ENCODE measurements around the gene ARL16. TPM values are rescaled to one million over a fixed set of nuclear protein-coding genes. Genes with fewer than 3 reads are reported as not detected.

The ARL16 gene
- total RNA-seq, 1 experiment from 2014 or later: 46.7 TPM

DNA sequence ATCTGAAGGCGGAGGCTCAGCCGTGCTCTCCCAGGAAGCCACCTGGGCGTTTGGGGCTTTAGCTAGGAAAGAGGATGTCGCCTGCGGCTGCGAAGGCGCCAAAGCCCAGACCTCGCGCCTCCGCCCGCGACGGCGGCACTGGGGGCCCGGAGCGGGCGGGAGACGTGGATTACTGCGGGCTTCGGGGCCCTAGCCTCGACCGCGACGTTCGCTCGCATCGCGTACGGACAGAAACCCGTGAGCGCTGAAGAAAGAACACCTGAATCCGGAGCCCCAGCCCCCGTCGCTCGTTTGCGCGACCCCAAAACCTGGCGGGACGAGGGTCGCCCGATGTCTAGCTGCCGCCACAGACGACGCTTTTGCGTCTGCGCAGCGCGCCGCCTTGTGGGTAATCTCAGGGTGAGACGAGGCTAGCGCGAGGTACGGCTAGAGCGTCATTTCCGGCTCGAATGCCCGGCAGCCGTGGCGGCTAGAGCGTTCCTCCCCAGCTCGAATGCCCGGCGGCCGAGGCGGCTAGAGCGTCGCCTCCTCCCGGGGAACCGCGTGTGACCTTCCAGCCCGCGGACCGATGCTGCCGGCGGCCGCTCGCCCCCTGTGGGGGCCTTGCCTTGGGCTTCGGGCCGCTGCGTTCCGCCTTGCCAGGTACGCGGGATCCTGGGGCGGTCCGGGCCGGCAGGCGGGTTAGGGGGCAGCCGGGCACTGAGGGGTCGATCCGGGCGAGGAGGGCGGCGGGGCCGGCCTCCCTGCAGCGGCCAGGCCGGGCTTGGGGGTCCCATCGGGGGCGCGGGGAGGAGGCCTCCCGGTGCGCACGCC lies 19.5 kb upstream of the ARL16 start, which contains the start of gene MRPL12 (continued):
- TF ChIP-seq, protein P1, sequence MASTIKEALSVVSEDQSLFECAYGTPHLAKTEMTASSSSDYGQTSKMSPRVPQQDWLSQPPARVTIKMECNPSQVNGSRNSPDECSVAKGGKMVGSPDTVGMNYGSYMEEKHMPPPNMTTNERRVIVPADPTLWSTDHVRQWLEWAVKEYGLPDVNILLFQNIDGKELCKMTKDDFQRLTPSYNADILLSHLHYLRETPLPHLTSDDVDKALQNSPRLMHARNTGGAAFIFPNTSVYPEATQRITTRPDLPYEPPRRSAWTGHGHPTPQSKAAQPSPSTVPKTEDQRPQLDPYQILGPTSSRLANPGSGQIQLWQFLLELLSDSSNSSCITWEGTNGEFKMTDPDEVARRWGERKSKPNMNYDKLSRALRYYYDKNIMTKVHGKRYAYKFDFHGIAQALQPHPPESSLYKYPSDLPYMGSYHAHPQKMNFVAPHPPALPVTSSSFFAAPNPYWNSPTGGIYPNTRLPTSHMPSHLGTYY (CRISPR knock-in tag; IDR thresholded peaks at IDR 0.05): no peak
- TF ChIP-seq, protein P2, sequence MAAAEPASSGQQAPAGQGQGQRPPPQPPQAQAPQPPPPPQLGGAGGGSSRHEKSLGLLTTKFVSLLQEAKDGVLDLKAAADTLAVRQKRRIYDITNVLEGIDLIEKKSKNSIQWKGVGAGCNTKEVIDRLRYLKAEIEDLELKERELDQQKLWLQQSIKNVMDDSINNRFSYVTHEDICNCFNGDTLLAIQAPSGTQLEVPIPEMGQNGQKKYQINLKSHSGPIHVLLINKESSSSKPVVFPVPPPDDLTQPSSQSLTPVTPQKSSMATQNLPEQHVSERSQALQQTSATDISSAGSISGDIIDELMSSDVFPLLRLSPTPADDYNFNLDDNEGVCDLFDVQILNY (CRISPR knock-in tag; IDR thresholded peaks at IDR 0.05): peak; percentile 48; the same call in 1 of the 2 replicates
- TF ChIP-seq, protein P3, sequence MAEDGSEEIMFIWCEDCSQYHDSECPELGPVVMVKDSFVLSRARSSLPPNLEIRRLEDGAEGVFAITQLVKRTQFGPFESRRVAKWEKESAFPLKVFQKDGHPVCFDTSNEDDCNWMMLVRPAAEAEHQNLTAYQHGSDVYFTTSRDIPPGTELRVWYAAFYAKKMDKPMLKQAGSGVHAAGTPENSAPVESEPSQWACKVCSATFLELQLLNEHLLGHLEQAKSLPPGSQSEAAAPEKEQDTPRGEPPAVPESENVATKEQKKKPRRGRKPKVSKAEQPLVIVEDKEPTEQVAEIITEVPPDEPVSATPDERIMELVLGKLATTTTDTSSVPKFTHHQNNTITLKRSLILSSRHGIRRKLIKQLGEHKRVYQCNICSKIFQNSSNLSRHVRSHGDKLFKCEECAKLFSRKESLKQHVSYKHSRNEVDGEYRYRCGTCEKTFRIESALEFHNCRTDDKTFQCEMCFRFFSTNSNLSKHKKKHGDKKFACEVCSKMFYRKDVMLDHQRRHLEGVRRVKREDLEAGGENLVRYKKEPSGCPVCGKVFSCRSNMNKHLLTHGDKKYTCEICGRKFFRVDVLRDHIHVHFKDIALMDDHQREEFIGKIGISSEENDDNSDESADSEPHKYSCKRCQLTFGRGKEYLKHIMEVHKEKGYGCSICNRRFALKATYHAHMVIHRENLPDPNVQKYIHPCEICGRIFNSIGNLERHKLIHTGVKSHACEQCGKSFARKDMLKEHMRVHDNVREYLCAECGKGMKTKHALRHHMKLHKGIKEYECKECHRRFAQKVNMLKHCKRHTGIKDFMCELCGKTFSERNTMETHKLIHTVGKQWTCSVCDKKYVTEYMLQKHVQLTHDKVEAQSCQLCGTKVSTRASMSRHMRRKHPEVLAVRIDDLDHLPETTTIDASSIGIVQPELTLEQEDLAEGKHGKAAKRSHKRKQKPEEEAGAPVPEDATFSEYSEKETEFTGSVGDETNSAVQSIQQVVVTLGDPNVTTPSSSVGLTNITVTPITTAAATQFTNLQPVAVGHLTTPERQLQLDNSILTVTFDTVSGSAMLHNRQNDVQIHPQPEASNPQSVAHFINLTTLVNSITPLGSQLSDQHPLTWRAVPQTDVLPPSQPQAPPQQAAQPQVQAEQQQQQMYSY (CRISPR knock-in tag; IDR thresholded peaks at IDR 0.05): no peak
- TF ChIP-seq ZNF219 (CRISPR knock-in tag; IDR thresholded peaks at IDR 0.05; ENCODE audit: borderline replicate concordance) (peak; percentile 51; the same call in 1 of the 2 replicates), GABPB1 (CRISPR knock-in tag; IDR thresholded peaks at IDR 0.05) (peak; percentile 91), ATF1 (CRISPR knock-in tag; IDR thresholded peaks at IDR 0.05) (0 out of 2 replicates have a peak, but pooled peaks have one; percentile 68), CREM (CRISPR knock-in tag; IDR thresholded peaks at IDR 0.05) (peak; percentile 94), HMGA2 (CRISPR knock-in tag; IDR thresholded peaks at IDR 0.05) (no peak), ZBTB21 (CRISPR knock-in tag; IDR thresholded peaks at IDR 0.05; ENCODE audit: borderline replicate concordance) (no peak; the same call in 1 of the 2 replicates), KAT7 (CRISPR knock-in tag; IDR thresholded peaks at IDR 0.05; ENCODE audit: borderline replicate concordance) (no peak; the same call in 1 of the 2 replicates), NR1H2 (CRISPR knock-in tag; IDR thresholded peaks at IDR 0.05) (no peak), NFE2L1 (CRISPR knock-in tag; IDR thresholded peaks at IDR 0.05) (peak; percentile 65; the same call in 1 of the 2 replicates), ZNF396 (CRISPR knock-in tag; IDR thresholded peaks at IDR 0.05; ENCODE audit: borderline replicate concordance) (no peak), ZNF121 (CRISPR knock-in tag; IDR thresholded peaks at IDR 0.05) (no peak), ESRRA (CRISPR knock-in tag; IDR thresholded peaks at IDR 0.05; ENCODE audit: borderline replicate concordance) (peak; percentile 82; the same call in 1 of the 2 replicates), GTF2I (CRISPR knock-in tag; conservative IDR thresholded peaks at IDR 0.05) (no peak), RELA (CRISPR knock-in tag; IDR thresholded peaks at IDR 0.05; ENCODE audit: borderline replicate concordance) (peak; percentile 14; the same call in 1 of the 2 replicates), CREB1 (CRISPR knock-in tag; IDR thresholded peaks at IDR 0.05) (no peak), MXD4 (CRISPR knock-in tag; IDR thresholded peaks at IDR 0.05; ENCODE audit: borderline replicate concordance) (no peak), NFYB (CRISPR knock-in tag; conservative IDR thresholded peaks at IDR 0.05; ENCODE audit: low read depth) (peak; percentile 33; the same call in 1 of the 2 replicates), TP53 (CRISPR knock-in tag; IDR thresholded peaks at IDR 0.05) (peak; percentile 68; the same call in 1 of the 2 replicates), ZNF263 (CRISPR knock-in tag; IDR thresholded peaks at IDR 0.05; ENCODE audit: low read depth) (no peak), TEAD1 (CRISPR knock-in tag; IDR thresholded peaks at IDR 0.05) (peak; percentile 85)
- TF ChIP-seq, protein P4, sequence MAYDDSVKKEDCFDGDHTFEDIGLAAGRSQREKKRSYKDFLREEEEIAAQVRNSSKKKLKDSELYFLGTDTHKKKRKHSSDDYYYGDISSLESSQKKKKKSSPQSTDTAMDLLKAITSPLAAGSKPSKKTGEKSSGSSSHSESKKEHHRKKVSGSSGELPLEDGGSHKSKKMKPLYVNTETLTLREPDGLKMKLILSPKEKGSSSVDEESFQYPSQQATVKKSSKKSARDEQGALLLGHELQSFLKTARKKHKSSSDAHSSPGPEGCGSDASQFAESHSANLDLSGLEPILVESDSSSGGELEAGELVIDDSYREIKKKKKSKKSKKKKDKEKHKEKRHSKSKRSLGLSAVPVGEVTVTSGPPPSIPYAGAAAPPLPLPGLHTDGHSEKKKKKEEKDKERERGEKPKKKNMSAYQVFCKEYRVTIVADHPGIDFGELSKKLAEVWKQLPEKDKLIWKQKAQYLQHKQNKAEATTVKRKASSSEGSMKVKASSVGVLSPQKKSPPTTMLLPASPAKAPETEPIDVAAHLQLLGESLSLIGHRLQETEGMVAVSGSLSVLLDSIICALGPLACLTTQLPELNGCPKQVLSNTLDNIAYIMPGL (CRISPR knock-in tag; IDR thresholded peaks at IDR 0.05): peak; percentile 98
- TF ChIP-seq, protein P5, sequence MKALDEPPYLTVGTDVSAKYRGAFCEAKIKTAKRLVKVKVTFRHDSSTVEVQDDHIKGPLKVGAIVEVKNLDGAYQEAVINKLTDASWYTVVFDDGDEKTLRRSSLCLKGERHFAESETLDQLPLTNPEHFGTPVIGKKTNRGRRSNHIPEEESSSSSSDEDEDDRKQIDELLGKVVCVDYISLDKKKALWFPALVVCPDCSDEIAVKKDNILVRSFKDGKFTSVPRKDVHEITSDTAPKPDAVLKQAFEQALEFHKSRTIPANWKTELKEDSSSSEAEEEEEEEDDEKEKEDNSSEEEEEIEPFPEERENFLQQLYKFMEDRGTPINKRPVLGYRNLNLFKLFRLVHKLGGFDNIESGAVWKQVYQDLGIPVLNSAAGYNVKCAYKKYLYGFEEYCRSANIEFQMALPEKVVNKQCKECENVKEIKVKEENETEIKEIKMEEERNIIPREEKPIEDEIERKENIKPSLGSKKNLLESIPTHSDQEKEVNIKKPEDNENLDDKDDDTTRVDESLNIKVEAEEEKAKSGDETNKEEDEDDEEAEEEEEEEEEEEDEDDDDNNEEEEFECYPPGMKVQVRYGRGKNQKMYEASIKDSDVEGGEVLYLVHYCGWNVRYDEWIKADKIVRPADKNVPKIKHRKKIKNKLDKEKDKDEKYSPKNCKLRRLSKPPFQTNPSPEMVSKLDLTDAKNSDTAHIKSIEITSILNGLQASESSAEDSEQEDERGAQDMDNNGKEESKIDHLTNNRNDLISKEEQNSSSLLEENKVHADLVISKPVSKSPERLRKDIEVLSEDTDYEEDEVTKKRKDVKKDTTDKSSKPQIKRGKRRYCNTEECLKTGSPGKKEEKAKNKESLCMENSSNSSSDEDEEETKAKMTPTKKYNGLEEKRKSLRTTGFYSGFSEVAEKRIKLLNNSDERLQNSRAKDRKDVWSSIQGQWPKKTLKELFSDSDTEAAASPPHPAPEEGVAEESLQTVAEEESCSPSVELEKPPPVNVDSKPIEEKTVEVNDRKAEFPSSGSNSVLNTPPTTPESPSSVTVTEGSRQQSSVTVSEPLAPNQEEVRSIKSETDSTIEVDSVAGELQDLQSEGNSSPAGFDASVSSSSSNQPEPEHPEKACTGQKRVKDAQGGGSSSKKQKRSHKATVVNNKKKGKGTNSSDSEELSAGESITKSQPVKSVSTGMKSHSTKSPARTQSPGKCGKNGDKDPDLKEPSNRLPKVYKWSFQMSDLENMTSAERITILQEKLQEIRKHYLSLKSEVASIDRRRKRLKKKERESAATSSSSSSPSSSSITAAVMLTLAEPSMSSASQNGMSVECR (CRISPR knock-in tag; IDR thresholded peaks at IDR 0.05; ENCODE audit: borderline replicate concordance): peak; percentile 63; the same call in 1 of the 2 replicates
- TF ChIP-seq, protein P6, sequence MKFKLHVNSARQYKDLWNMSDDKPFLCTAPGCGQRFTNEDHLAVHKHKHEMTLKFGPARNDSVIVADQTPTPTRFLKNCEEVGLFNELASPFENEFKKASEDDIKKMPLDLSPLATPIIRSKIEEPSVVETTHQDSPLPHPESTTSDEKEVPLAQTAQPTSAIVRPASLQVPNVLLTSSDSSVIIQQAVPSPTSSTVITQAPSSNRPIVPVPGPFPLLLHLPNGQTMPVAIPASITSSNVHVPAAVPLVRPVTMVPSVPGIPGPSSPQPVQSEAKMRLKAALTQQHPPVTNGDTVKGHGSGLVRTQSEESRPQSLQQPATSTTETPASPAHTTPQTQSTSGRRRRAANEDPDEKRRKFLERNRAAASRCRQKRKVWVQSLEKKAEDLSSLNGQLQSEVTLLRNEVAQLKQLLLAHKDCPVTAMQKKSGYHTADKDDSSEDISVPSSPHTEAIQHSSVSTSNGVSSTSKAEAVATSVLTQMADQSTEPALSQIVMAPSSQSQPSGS (CRISPR knock-in tag; IDR thresholded peaks at IDR 0.05; ENCODE audit: borderline replicate concordance, low read depth): no peak
